ENCODE data around the gene IGLL5.
A peak's percentile ranks its signal among the peaks of the same experiment; 100 is the strongest.
"Not testable (repeated sequence)": the region's sequence is repeated elsewhere in the genome, so short reads cannot be mapped to it uniquely, and the experiment has no call there.

IGLL5 gene

DNA sequence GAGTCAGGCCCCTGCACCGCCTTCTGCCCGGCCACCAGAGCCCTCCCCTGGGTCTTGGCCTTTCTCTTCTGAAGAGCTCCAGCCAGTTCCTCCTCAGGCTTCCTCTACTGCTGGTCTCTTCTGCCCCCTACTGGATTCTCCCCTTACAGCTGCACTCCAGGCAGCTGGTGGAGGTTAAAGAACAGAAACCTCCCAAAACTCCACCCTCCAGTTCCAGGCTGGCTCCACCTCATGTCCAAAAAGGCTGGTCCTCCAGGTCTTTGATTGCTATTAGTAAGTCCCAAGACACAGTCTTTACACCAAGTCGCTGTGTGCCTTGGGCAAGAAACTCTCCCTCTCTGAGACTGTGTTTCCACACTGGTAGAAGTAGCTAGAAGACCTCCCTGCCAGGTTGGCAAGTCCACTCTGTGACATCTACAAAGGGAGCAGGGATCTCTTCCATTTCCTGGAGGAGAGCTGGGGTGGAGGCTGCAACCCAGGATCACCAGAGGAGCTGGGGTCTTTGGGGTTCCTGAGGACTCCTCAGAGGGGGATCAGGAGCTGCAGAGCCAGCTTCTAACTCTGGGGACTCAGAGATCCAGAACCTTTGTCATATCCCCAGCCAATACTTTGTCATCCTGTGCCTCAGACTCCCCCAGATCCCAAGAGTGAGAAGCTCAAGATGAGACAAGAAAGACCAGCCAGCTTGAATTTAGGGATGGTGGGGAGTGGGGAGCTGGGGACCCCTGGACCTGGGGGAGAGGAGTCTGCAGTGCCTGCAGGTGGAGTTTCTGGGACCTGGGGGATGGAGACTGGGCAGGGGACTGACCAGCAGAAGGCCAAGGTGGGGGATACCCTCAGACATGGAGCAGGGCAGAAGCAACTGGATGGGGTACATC is 3.4 kb upstream of the IGLL5 start:
- peak; percentile 34 for DNase-seq (ENCODE audit: low read depth)

DNA sequence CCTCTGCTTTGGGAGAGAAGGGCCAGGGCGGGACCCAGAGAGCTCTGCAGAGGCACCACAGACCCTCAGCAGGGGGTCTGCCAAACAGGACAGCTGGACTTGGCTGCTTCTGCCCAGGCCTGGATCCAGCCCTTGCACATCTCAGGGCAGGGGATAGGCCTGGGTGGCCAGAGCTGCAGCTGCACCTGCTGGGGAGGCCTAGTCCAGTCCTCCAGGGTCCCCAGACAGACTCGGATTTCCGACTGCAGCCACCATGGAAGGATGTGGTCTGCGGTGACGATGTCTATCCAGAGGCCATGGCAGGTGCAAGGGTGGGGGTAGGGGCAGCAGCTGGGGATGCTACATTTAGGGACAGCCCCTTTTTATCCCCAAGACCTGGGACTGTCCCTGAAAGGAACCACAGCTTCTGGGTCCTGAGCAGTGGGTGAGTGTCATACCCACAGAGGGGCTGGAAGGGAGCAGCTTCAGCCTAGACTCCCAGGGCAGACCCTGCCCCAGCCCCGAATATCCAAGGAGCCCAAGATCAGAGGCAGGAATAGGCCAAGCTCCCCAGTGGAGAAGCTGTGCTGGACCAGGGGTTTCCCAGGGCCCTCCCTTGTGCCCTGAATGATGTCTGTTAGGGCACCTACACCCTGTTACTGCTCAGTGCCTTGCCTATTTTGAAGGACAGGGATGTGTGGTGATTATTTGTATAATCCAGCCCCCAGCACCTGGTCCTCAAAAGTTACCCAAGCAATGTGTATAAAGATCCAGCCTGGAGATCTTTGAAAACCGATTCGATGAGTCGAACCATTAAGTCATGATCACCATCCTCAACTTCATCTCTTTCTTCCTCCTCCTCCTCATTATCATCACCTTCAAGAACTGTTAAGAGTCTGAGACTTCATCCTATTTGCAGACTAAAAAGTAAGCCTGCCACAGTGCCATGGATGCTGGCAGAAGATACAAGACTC is 2.5 kb upstream of the IGLL5 start:
- no peak for DNase-seq (ENCODE audit: low read depth)

DNA sequence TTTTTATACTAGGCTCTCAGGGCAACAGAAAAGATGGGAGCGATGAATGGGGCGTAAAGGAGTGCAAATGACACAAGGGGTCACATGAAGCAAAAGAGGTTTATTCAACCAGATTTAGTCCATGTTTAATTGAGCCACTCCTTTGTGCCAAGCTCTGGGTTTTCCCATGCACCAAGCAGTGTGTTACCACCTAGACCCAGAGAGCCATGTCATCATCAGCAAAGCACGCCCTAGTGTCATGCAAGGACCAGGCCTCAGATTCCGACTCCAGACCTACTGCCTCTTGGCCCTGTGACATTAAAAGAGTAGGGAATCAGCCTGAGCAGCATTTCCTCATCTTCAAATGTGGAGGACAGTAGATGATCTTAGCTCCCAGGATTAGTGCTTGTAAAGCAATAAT is 1.1 kb upstream of the IGLL5 start:
- no peak for DNase-seq (ENCODE audit: low read depth)

DNA sequence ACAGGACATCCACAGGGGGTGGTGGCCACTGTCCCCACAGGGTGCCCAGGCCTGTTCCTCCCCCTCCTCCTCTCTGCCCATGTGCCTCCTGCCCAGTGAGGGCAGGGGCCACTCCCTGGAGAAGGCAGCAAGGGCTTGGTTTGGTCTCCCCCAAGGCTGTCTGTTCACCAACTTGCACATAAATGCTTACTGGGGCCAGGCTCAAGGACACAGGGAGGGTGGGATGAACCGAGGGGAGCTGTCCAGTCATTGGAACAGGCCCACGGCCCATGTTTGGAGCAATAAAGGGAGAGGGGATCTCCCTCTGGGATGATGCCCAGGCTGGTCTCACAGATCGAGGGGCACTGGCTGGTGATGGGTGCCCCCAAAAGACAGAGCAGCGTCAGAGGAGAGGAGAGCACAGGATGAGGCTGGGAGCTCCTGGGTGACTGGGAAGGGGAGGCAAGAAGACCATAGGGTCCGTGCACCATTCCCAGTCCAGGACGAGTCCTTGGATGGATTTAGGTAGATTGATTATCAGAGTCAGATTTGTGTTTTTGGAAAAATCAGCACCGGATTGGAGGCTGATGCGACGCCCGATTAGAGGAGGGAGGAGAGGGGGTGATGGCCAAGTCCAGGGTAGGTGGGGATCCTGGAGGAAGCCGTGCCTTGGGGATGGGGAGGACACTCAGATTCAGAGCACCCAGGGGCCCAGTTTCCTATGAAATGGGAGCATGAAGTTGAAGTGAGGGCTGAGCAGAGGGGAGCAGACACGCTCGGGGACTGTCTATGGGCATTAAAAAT is 1.1 kb downstream of the IGLL5 start:
- no peak for DNase-seq (ENCODE audit: low read depth)

DNA sequence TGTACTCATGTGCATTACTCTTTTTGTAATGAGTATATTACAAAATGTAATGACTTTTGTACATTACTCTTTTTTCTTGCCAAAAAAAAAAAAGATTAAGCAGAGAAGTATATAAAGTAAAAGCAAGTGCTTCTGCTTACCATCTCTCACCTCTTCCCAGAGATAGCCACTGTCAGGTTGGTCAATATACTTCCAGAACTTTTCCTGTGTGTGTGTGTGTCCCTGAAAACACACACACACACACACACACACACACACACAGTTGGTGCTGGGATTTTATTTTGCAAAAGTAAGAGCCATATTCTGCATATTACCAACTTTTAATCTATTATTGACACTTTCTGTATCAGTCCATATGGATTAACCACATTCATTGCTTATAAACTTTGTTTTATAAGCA is 2.5 kb downstream of the IGLL5 start:
- DNase-seq (ENCODE audit: low read depth), result no peak

DNA sequence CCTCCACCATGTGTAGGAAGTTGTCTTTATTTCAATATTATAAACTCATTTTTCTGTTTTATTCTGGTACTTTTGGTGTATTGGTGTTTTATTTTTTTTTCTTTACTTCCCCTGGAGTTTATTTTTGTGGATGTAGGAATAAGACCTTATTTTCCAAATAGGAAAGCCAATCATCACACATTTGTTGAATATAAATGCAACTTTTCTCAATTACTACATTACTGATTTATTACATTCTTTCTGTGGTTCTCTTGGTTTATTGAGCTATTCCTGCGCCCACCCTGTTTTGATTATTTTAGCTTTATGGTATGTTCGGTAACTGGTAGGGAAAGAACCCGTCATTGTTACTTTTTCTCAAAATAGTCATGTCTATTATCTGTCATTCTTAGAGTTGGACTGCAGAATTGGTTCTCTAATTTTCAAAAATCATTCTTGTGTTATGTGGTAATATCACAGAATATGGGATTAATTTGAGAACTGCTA is 3.6 kb downstream of the IGLL5 start:
- no peak for DNase-seq (ENCODE audit: low read depth)

DNA sequence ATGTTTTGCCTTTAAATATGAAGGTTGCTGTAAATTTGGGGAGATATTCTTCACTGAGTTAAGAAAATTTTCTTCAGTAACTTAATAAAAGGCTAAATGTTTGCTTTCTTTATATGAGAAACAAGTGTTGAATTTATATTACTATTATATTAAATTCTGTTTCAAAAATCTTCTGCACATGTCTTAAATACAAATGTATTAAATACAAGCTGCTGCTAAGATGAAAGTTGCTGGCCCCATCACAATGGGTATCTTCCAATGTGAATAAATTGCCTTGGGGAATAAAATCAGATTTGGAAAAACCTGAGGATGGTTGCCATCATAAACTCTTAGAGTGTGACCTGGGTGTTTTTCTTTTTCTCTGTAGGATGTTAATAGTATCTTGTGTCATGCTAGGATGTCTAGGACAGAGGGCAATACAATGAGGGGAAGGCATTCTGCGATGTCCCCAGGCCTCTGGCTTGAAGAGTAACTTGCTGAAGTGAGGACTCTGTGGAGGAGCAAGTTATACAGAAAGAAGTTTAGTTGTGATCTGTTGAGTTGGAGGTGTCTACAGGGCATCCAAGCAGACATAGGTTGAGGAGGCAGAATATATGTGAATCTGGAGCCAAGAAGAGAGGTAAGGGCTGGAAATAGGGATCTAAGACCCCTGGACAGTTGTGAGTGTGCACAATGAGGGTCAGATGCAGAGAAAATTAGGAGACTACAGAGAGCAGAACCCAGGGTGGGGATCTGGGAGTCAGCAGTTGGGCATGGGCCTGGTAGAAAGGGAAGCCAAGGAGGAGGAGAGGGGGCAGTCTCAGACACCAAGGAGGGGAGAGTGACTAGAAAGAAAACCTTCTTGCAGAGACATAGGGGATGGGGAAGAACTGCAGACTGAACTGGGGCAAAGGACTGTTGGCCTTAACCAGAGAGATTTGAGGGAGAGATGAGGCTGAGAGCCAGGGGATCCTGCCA is 4.8 kb downstream of the IGLL5 start:
- no peak for DNase-seq (ENCODE audit: low read depth)

DNA sequence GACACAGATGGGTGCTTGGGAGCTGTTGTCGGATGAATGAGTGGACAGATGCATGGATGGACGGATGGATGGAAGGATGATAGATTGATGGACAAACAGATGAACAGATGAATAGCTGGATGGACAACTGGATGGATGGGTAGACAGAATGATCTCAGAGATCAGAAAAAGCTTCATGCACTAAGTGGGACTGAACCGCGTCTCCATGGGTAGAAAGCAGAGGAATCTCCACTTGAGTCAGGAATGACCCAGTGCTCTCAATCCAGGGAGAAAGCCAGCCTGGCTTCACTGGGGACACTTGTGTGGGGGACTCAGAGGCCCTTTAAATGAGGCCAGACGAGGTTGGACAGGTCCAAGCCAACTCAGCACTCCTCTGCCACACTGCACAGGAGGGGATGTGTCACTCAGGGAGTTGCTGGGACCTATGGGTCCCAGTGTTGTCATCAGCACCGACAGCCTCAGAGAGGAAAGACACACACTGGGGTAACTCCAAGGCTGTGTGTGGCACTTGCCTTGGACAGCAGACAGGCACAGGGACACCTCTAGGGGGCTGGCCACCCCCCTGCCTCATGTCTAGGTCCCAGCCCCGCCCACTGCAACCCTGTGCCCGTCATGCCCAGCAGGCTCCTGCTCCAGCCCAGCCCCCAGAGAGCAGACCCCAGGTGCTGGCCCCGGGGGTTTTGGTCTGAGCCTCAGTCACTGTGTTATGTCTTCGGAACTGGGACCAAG is 5.6 kb downstream of the IGLL5 start:
- no peak for DNase-seq (ENCODE audit: low read depth)

DNA sequence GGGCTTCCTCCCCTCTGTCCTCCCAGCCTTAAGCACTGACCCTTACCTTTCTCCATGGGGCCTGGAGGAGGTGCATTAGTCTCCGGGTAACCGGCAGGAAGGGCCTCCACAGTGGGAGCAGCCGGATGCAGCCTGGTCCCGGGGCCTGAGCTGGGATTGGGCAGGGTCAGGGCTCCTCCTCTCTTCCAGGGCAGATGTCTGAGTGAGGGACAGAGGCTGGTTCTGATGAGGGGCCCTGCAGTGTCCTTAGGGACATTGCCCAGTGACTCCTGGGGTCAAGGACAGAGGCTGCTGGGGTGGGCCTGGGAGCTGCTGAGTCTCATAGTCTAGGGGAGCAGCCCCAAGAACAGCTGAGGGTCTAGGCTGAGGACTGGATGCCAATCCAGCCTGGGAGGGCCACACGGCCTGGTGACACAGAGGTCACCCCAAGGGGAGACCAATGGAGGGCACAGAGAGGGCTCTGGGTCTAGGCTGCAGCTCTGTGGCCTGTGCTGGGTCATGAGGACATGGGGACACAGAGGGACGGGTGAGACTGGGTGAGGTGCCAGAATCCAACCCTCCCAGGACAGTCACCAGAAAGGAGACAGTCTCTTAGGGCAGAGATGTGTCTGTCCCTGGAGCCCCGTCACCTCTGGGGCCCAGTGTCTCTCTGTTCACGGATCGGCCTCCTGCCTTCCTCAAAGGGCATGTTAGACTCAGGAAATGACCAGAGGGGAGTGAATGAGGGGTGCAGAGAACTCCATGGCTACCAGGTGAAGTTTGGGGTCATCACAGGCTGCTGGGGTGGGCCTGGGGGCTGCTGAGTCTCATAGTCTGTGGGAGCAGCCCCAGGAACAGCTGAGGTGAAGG is 6.5 kb downstream of the IGLL5 start:
- no peak for DNase-seq (ENCODE audit: low read depth)

DNA sequence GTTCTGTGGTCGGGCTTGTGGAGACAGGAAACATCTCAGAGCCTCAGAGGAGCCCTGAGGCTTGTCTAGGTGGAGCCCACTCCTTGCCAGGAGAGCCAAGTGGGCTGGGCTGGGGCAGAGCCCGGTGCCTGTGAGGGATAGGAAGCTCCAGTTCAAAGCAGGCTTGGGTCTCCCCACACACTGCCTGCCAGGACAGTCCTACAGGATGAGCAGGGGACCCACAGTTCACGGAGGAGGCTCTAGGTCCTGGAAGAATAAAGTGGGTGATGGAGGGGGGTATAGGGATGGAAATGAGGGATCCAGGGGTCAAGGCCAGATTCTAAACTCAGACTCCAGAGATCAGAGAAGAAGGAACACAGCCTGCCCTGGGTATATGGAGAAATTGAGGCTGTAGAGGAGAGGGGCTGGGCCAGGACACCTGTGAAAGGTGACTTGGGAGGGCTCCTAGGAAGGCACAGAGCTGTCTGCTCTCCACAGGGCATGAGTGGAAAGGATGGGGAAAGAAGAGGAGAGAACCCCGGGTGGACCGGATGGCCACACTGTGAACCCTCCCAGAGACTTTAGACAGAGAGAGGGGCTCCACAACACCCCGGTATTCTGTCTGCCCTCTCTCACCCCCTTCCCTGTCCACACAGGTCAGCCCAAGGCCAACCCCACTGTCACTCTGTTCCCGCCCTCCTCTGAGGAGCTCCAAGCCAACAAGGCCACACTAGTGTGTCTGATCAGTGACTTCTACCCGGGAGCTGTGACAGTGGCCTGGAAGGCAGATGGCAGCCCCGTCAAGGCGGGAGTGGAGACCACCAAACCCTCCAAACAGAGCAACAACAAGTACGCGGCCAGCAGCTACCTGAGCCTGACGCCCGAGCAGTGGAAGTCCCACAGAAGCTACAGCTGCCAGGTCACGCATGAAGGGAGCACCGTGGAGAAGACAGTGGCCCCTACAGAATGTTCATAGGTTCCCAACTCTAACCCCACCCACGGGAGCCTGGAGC is 7.4 kb downstream of the IGLL5 start:
- no peak for DNase-seq (ENCODE audit: low read depth)

DNA sequence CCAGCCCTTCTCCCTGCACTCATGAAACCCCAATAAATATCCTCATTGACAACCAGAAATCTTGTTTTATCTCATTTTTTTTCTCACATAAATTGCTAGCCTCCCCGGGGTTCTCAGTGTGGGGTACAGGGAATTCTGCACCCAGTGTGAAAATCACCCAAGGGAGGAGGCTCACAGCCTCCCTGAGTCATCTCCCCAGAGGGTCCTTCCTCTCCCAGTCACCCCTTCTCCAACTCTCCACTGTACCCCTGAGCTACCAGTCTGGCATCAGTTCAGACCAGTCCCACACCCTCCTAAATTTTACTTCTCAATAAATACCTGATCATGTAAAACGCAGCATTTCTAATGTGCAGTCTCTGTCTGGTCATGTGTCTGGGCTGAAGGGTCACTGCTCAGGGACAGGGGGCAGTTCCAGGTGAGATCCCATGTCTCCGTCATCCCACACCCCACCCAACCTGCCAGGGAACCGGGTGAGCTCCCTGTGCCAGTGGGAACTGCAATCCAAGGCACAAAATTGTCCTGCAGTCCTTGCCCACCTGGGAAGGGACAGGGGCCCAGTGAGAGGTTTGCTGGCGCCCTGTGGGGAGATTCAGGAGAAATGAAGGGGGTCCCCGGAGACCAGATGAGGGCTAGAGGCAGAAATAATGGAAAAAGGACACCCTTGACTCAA is 8.3 kb downstream of the IGLL5 start:
- no peak for DNase-seq (ENCODE audit: low read depth)

DNA sequence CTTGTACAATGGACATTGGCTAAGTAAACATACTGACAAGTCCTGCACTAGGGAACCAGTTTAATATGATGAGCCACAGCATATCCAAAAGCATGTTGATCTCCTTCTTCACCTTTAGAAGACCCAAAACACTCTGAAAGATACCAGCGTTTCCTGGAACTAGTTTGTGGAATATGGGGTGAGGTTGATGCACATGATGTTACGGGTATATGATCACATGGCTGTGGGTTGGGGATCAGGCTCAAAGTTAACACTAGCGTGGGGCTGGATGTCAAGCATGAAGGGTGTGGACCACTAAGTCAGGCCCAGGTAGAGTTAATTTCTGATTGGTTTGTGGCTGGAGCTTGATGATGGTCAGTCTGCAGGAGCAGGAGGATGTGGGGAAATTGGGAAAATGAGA is 9.0 kb downstream of the IGLL5 start:
- DNase-seq (ENCODE audit: low read depth), result no peak

DNA sequence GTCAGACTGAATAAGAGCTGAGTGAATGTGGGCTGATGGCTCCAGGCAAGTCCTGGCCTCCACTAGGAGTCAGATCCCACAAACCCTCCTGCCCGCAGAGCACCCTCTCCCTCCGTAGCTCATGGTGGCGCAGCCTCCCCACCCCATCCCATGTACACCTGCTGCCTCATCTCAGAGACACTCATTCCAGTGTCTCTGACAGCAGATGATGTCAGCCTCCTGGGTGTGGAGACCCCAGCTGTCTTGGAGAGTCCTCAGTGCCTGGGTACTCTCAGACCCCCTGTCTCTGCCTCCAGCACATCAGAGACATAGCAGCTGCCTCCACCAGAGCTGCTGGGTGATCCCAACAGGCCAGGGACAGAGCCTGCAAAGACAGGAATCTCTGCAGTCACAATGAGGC is 9.5 kb downstream of the IGLL5 start:
- DNase-seq (ENCODE audit: low read depth), result no peak

DNA sequence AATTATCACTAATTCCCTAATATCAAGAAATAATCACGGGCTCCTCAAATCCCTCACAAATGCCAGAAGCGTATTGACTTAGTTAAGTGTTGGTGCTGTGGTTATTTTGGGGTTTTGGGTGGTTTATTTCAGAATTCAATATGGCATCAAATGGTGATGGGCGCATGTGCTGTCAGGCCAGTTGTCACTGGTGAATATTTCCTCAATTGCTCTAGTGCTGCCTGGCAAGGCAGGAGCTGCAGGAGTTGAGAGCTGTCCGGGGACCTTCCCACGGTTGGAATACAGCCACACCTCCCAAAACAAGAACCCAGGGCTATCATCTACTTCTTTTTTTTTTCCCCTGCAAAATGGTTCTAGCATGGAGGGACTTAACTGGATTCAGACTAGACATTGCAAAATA is 10.3 kb downstream of the IGLL5 start:
- no peak for DNase-seq (ENCODE audit: low read depth)

DNA sequence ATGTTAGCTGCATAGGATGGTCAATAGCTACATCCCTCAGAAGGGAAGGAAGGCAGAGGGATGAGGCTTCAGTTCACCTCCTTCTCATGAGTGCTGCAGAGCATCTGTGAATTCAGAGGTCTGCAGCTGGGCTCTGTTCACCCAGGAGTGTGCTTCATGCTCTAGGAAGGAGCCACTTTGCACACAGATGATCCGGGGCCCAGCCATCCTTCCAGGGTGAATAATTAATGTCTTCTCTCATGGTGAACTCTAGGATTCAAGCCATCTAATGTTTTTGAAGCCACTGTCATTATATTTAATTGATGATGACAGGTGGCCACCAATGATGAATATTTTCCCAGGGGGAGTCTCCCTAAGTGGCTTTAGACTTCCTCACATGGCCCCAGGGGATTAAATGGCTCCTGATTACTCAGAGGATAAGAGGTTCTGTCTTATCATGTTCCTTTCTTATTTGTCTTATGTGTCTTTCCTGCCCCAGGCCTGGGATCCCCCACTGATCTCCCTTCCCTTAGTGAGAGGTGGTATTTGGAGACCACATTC is 10.9 kb downstream of the IGLL5 start:
- DNase-seq (ENCODE audit: low read depth), result not testable (repeated sequence)

DNA sequence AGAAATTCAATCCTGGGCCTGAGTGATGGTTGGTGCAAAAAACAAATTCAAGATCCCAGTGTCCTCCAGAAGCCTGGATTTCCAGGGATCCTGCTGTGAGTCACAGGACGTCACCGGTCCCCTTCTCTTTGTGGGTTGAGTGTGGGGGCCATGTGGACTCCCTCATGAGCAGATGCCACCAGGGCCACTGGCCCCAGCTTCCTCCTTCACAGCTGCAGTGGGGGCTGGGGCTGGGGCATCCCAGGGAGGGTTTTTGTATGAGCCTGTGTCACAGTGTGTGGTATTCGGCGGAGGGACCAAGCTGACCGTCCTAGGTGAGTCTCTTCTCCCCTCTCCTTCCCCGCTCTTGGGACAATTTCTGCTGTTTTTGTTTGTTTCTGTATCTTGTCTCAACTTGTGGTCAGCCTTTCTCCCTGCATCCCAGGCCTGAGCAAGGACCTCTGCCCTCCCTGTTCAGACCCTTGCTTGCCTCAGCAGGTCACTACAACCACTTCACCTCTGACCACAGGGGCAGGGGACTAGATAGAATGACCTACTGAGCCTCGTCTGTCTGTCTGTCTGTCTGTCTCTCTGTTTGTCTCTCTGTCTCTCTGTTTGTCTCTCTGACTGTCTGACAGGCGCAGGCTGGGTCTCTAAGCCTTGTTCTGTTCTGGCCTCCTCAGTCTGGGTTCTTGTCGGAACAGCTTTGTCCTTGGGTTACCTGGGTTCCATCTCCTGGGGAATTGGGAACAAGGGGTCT is 11.9 kb downstream of the IGLL5 start:
- not testable (repeated sequence) for DNase-seq (ENCODE audit: low read depth)
